GM08714 (cell line): ENCODE results near the gene TET2.
A peak's percentile ranks its signal among the peaks of the same experiment; 100 is the strongest.

Experiments used
- H3K4me3 ChIP-seq: fragments of 200-500 bp; sonication (Bioruptor generic); 2 replicates; pipeline ENCODE4 v1.5.1; 2014; ENCODE audit warnings: mild to moderate bottlenecking, low read length, inconsistent platforms
- ZNF274 ChIP-seq: IDR thresholded peaks from 2 replicates; pipeline ENCODE4 v1.6.1; 2012; ENCODE audit warnings: mild to moderate bottlenecking, low read depth, low read length

TET2 gene

DNA sequence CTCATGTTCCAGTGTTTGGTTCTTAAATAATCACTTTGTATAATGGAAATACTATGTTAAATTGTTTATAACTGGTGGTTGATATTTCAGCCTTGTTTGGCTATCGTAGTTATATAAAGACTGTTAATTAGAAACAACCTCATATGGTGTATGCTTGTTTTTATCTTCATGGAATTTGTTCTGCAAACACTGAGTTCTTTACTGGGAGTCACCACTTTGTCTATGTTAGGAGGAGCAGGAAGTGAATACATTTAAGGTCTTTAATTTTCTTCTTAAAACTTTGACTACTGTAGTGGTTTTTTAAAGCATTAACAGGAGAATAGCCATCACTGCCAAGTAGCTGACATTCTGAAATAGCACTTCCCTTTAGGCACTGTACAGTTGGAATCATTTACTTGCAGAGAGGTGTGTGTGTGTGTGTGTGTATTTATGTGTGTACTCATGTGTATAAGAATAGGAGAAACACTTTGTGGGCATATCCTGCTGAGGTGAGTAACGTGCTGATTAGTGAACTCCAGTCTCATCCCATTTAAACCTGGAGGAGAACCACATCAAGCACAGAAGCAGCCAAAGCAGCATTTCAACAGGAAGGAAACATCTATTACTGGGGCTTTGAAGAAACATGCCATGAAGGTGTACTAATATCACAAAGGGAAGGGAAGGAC is 37.8 kb downstream of the TET2 start:
- TF ChIP-seq ZNF274, result no peak
- H3K4me3 ChIP-seq, result no peak overlapping the region

DNA sequence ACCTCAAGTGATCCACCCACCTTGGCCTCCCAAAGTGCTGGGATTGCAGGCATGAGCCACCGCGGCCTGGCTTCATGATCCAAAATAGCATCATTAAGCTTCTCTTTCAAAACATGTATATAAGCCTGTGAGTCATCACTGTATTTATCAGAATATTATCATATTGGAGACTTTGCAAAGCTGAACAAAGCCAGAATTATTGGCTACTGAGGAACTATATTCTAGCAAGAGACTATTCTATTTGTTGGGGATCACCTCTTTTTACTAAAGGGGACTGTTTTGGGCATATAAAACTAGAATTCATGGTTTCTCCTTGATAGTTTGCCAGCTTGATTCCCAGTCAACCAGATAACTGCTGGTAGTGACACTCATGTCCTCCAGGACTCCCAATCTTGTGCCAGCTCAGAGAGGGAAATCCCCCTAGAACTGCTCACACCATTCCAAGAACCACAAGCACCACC is 40.1 kb downstream of the TET2 start:
- TF ChIP-seq ZNF274, result no peak
- H3K4me3 ChIP-seq, result no peak overlapping the region

DNA sequence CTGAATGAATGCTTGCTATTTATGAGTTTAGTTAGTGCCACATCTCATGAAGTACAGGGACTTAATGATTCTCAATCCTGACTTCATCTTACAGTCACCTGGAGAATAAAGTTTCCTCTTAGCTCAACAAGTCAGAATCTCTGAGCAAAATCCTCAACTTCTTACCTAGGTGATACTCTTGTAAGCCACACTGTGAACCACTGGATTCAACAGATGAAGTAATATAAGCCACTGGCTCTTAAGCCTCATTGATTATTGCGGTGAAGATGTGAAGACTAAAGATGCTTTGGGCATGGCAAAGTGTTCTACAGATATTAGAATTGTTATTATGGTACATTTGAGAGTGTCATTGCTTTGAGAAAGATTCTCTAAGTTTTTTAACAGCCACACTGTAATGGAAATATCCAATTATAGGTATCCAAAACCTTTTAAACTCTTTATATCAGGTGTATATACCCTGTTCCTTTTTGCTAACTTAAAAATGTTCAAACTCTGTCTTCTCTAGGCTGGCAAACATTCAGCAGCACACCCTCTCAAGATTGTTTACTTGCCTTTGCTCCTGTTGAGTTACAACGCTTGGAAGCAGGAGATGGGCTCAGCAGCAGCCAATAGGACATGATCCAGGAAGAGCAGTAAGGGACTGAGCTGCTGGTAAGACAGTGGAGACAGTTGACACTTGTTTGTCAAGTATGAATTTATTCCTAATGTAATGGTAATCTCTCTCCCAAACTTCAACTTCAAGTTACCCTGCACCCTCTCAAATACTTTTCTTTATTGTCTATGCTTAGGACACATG is 43.4 kb downstream of the TET2 start:
- no peak overlapping the region for H3K4me3 ChIP-seq
- no peak for TF ChIP-seq ZNF274

DNA sequence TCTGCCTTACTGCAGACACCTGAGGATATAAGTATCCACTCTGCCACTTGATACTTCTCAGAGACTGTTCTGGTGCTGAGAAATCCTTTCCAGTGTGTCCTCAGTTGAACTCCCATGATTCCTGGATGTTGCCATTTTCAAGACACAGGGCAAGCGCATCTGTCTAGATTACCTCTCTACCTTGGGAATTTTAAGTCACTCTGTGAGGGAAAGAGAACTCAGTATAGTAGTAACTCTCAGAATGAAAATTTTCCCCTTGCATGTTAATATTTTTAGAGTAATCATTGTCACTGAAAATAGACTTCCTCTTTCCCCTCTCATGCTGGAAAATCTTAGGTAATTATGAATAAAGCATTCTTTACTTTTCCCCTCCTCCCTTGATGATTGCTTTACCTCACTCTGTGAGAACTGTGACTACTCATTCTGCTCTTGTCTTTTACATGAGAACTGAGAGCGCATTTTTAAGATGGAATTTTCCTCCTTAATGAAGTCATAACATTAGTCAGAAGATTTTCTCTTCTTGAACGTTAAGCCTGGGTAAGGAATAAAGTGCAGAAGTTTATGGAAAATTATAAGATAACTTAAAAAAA is 45.0 kb downstream of the TET2 start:
- no peak for TF ChIP-seq ZNF274
- H3K4me3 ChIP-seq, result 0 out of 2 replicates have a peak overlapping the region, but pooled peaks have one; percentile 4

DNA sequence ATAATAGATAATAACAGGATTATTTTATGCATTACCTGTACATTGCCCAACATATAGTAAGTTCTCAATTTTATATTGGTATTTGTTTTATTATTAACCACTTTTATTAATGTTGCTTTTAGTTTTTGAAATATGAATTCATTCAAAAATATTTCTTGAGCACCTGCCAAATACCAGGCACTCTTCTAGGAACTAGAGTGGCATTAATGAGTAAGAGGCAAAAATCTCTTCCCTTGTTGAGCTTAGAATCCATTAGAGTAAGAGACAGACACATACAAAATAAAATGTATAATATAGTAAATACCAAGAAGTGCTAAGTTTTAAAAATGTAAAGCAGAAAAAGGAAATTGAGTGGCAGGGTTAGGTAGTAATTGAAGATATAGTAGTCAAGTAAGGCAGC is 45.8 kb downstream of the TET2 start:
- no peak for TF ChIP-seq ZNF274
- no peak overlapping the region for H3K4me3 ChIP-seq

DNA sequence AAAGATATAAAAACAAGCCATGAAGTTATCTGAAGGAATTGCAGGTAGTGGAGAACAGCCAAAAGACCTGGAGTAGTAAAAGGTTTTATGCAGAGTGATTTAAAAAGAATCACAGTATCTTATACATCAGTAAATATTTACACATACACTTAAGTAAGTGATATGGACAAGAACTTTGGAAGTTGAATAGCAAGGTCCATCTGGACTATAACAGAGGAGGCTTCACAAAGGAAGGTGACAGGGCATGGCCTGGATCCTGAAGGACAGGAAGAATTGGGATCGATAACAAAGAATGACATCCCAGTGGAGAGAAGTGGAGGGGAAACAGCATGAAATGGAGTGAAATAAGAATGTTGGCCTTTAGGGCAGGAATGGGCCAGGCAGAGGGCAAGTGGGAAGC is 46.2 kb downstream of the TET2 start:
- TF ChIP-seq ZNF274, result no peak
- H3K4me3 ChIP-seq, result no peak overlapping the region

DNA sequence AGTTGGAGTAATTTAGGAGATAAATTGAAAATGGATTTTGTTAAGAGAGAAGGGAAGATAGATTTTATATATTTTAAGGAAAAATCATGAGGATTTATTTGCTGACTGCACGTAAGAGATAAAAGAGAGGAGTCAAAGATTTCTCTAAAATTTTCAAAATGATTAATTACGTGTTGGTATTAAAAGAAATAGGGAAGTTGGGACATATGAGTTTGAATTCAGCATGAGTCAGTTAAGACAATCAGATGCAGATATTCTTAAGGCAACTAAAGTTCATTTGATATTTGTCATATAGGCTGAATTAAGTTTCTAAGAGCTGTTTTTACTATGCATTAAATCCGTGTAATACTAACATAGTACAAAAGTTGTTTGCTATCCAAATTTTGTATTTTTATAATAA is 46.9 kb downstream of the TET2 start:
- no peak overlapping the region for H3K4me3 ChIP-seq
- TF ChIP-seq ZNF274, result no peak

DNA sequence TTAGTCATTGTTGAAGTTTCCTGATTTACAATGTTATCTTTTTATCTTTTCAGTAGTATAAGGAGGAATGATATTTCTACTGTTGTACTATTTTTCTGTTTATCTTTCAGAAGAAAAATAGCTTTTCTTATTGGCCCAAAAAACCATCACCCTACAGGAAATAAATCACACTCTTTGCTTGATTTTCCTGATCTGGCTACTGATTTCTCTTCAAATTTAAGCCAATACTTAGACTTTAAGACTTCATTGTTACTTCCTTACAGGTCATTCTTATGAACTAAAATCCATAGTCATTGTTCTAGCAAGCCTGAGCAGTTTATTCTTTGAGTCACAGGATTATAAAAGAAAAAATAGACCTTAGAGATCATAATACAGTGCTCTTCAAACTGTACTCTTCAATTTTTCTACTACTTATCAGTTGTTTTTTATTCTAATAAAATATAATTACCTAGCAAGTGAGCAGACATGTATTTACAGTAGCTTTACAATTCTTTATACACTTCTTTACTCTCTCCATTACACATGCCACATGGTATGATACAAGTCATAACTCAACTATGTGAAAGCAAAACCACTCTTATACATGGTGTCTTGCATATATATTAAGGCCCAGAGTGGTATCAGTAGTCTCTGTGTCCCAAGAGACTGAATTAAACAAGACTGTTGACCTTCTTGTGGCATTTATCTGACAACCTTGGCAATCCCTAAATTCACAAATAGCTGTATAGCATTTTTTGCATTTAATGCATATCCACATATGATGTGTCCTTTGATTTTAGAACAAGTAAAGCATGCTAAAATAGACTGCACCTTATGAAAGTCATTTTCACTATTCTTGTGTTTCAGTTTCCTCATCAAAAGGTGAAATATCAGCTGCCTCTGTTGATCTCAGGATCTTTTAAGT is 47.9 kb downstream of the TET2 start:
- H3K4me3 ChIP-seq, result no peak overlapping the region
- TF ChIP-seq ZNF274, result no peak

DNA sequence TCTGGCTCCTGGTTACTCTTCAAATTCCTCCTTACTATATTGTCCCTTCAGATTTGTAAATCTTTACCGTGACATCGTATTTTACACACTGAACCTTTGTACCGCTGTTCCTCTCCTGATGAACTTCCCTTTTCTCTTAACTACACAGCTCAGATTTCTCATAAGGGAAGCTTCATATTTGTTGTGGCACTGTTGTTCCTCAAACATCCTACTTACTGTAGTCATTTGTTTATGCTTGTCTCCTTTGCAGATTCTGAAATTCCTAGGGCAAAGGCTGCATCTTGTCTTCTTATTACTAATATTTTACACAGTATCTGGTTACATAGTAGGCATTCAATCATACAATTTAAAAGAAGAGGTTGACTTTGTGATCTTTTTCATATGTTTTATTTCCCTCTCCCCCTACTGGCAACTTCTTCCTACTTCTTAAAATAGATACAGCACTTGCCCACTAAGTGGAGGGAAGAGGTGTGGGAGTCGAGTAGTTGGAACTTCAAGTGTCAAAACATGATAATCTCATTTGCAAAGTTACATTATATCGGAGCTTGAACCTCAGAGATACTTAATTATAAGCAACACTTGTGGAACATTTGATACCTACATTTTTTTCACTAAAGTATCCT is 50.0 kb downstream of the TET2 start:
- TF ChIP-seq ZNF274, result no peak

DNA sequence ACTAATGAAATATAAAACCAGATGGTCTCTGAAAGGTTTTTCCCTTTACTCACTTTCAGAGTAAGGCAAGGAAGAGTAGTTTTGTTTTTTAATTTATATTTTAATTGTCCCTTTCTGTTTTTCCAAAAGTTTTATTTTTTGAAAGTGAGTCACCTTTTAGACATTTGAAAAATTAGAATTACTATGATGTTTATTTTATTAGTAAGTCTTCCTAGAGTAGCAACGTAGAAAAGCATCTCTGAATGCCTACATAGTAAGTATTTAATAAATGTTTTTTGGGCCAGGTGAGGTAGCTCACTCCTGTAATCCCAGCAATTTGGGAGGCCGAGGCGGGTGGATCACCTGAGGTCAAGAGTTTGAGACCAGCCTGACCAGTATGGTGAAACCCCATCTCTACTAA is 51.1 kb downstream of the TET2 start:
- H3K4me3 ChIP-seq, result no peak overlapping the region
- TF ChIP-seq ZNF274, result no peak

More for the DNA sequence above, 50.0 kb downstream of the TET2 start:
- no peak overlapping the region for H3K4me3 ChIP-seq

DNA sequence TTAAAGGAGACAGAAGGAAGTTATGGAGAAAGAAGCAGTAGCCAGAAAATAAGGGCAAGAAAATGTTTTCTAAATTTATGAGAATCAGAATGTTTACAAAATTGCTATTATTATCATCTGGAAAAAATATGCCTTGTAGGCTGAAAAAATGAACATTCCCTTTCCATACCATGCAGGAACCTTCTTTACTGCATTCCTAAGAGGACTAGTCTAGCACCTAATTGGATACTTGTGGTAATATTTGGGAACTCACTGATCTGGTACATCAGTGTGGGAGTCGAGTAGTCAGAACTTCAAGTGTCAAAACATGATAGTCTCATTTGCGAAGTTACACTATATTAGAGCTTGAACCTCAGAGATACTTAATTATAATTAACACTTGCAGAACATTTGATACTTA is 51.9 kb downstream of the TET2 start:
- no peak overlapping the region for H3K4me3 ChIP-seq
- no peak for TF ChIP-seq ZNF274

DNA sequence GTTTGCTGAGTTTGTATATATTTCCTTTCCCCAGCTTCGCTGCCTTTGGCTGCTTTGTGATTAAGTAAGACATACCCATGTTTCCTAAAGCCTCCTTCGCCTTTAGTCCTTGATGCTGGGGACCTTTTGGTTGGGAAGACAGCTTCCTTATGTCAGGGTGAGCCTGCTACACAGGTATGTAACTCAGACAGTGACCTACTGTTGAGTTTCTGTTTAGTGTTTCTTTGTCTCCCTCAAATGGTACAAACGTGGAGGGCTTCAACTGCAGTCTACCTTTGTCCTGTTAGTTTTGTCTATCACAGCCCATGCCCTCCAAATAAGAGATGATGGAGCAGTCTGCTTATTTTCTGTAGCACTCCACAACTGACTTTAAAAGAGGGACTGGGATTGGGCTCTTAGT is 59.5 kb downstream of the TET2 start:
- TF ChIP-seq ZNF274, result no peak
- no peak overlapping the region for H3K4me3 ChIP-seq

DNA sequence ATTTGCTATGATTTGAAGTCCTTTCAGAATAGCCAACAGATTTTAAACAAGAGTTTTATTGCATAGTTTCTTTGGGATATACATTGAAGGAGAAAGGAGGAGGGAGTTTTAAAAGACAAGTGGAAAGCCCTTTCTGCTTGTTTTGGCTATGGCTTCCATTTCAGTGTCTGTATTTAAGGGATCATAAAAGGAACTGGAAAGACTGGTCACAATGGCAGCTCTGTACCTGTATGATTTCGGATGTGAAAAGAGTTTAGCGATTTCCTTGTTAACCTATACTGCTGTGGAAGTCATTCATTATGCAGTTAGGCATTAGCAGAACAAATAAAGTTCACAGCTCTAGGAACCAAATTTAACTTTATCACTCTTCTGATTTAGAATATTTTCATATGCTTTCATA is 60.7 kb downstream of the TET2 start:
- no peak overlapping the region for H3K4me3 ChIP-seq
- TF ChIP-seq ZNF274, result no peak

DNA sequence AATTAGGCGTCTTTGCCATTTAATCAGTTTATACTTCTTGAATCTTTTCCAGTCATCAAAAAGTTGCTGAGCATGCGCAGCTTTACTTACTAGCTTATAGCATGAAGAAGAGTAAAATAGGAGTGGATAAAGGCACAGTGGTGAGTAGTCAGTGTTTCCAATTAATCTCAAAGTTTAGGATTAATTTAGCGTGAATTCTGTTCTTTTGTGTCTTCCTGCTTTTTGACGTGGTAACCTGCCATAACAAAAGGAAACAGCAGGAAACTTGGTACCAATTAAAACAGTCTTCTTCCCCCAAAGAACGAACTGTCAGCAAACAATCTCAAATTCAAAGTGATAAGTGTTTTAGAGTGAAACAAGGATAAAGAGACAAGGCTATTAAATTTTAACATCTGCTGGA is 61.9 kb downstream of the TET2 start:
- TF ChIP-seq ZNF274, result no peak
- H3K4me3 ChIP-seq, result no peak overlapping the region
